GM04504 (cell line): ENCODE results near the gene VPS35.

Experiments used
- DNase-seq: peaks from one replicate; pipeline ENCODE4 v3.0.0-alpha.2; 2012; ENCODE audit warnings: low read depth

The VPS35 gene

DNA sequence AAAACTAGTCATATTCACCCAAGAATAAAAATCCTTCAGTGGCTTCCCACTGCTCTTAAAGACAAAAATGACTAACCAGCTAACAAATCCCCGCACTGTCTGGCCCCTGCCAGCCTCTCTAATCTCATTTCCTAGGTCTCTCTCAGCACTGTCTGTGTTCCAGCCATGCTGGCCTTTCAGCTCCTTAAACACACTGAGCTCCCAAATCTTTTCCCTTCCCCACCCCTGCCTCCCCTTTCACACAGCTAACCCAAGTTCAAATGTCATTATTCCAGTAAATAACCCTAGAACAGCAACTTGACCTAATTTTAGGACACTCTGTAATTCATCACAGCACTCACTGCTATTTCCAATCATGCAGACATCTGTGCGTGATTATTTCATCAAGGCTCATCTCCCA is 75.6 kb downstream of the VPS35 start:
- DNase-seq, result no peak

DNA sequence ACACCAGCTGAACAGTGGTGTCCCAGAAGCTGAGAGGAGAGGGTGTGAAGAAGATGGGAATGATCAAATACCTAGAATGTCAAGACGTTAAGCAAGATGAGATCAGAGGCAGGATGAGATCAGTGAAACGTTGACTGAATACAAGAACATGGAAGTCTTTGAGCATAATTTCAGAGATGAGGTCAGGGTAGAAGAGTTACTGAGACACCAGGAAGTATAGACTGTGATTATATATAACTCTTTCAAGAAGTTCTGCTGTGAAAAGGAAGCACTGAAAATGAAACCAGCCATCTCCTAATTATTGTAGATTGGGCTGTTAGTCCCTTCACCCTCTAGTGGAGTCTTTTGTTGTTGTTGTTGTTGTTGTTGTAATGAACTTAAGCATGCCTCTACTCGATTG is 76.9 kb downstream of the VPS35 start:
- DNase-seq, result no peak

DNA sequence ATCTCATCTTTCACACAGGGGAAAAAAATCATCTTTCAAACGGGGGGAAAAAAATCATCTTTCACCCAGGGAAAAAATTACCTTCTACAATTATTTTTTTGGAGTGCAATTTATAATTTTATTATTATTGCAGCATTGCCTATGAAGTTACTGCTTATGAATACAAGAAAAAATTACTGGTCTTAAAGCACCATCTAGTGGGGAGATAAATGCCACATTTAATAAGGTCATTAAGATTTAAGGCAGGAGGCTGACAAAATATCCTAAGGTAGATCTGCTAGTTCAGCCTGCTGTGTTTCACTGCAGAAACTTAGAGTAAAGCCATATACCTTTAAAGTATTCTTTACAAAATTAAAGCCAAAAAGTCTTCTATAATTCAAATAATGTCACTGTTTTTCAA is 81.4 kb downstream of the VPS35 start:
- DNase-seq, result peak; percentile 40

DNA sequence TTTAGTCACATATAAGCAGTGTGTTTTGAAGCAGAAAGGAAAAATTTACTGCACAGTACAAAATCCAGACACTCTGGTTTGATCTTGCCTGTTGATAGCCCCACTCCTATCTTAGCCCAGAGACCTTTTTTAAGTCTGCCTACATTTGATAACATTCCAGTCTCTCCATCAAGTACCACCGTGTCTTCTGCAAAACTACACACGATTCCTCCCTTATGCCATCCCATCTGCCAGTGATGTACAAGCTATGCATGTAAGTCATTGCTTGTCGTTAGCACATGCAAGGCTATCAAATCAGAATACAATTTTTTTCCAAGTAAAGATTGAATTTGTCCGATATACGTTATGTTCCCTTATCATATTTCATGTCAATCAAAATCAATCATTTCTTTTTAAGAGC is 82.7 kb downstream of the VPS35 start:
- no peak for DNase-seq
